ENCODE results near the gene ATP13A4.

The ATP13A4 gene

DNA sequence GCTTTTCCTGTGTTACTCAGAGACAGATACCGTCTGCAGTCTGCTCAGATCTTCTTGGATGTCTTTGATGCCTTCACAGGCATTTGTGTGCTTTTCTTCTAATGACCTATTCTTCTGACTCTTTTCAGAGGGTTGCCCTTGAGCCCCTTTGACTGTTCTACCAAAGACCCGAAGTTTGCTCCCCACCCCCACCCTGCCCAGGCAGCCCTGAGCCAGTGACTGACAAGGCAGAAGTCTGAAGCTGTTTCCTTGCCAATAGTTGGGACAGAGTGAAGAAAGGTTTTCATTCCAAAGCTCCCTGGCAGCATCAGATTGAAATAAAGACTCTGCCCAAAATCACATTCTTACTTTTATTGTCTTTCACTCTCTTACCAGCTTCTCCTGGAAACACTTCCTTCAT is 167.1 kb downstream of the ATP13A4 start:
- DNase-seq: no peak

DNA sequence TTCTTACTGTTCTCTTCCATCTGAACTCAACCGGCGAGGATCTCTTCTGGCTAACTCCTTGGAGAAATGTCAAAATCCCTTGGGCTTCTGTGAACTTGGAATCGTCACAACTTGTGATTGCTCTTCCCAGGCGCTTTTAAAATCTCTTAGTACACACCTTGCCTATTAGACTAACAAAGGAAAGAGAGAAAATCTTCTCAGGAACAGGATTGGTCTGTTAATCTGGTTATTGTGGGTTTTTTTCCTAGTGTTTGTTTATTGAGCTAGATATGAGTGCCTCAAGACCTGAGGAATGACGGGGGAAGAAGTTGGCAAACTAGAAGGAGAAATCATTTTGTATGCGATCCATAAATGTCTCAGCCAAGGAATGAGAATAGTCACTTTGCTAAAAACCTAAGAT is 176.0 kb downstream of the ATP13A4 start, which contains the start of gene ATP13A5:
TSS of gene ATP13A5 (minus strand) at position 48 of the 400 bp plus-strand sequence. CDS start at position 20, 28 bp downstream.
- no peak for DNase-seq

DNA sequence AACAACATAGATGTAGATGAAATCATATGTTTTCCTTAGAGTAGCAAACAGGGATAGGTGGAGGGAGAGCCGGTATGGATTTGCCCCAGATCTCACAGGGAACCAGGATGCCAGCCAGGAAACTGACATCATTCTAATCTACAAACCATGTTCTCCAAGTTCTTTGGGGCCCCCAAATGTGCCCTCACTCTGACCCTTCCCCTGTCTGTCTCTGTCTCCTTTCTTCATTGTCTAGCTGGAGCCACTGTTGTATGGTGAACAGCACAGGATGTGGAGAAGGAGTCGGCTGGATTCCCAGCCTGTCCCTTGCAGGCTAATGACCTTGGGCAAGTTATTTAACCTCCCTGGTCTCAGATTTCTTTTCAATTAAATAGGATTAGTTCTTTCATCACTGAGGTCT is 177.1 kb downstream of the ATP13A4 start:
- no peak for DNase-seq

DNA sequence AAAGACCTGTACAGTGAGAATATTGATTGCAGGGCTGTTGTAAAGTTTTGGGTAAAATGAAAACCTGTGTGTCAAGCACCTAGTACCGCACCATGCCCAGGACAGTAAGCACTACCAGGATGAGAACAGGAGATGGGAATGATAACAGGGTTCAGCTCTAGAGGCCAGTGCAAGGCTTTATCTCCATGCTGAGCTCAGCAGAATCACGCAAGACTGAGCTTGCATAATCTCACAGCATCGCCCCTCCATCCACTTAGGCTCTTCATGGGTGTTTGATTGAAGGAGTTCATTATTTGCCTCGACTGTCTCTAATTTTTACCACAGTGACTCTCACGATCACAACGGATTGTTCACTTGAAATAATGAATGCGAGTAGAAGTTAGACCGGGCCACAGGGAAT is 179.1 kb downstream of the ATP13A4 start:
- no peak for DNase-seq

DNA sequence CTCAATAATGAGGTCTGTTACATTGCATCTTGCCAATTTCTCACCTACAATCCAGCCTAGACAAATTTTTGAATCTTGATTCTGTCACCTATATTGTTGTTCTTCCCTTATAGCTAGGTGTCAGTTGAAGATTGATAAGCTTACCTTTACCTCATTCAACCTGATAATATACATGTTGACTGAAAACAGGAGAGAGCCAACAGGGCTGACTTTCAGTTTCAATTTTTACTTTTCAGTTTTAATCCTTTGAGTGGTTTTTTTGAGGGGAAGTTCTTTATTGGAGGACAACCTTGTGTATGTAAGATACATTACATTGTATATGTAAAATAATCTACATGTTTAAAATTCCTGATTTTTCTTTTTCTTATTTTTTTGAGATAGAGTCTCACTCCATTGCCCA is 181.9 kb downstream of the ATP13A4 start:
- DNase-seq: no peak

DNA sequence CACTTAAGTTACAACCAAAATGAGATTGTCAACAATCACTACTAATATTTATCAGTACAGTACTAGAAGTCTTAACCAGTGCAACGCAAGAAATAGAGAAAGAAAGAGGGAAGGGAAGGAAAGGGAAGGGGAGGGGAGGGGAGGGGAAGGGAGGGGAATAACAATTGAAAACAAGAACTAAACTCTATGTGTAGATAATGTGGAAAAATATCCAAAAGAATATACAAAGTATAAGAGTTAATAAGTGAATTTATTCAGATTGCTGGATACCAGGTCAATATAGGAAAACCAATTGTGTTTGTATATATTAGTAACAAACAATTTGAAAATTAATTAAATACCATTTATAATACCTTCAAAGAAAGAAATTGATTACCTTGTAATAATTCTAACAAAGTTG is 186.8 kb downstream of the ATP13A4 start:
- DNase-seq: no peak

DNA sequence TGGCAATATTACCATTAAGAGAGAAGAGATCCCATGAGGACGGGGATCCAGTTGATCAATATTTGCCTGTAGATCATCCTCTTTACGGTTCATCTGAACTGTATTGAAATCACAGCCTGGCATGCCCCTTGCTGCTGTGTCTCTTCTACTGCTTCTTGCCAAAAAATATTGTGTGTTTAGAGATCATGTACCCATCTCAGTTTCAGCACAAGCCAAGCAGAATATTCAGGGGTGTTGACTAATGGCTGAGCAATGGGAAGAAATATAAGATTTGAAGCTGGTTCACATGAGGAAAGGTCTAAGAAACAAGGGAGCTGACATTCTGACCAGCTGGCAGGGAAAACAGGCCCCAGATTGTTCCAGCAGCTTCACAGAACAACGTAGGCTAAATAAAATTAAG is 197.4 kb downstream of the ATP13A4 start:
- DNase-seq: no peak

DNA sequence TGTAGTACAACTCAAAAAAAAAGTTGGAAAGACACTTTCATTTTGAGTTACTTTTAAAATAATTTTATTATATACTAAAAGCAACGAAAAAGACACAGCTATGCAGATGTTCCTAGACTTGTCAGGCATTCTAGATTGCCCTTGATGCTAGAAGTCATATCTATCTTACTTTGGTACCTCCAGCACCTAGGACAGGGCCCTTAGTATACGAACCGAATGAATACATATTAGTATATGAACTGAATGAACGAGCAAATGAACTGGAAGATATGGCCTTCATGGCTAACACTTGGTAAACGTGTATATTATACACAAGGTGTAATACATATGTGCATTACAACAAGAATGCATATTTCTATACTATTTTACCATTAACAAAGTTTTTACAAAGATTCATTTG is 200.3 kb downstream of the ATP13A4 start:
- DNase-seq: no peak

Measured in GDM1 (cell line).